ENCODE data around the gene STX16.

STX16 gene

GRCh38 chr20:58652606-58653294 is 1.7 kb downstream of the STX16 start:
- no peak for DNase-seq (ENCODE audit: low read depth in 2 of 2)

GRCh38 chr20:58654337-58654736 is 3.3 kb downstream of the STX16 start:
- DNase-seq (ENCODE audit: low read depth in 2 of 2) = no peak

- no peak for DNase-seq (ENCODE audit: low read depth in 2 of 2)
Observed at GRCh38 chr20:58655328-58656107, 4.4 kb downstream of the STX16 start.

- no peak for DNase-seq (ENCODE audit: low read depth in 2 of 2)
Observed at GRCh38 chr20:58656831-58657230, 5.7 kb downstream of the STX16 start.

GRCh38 chr20:58657262-58657661 is 6.2 kb downstream of the STX16 start:
- DNase-seq (ENCODE audit: low read depth in 2 of 2) = no peak

GRCh38 chr20:58657986-58658385 is 6.9 kb downstream of the STX16 start:
- DNase-seq (ENCODE audit: low read depth in 2 of 2) = no peak

GRCh38 chr20:58658760-58659159 is 7.7 kb downstream of the STX16 start:
- DNase-seq (ENCODE audit: low read depth in 2 of 2) = no peak

GRCh38 chr20:58659841-58660240 is 8.8 kb downstream of the STX16 start:
- DNase-seq (ENCODE audit: low read depth in 2 of 2) = no peak

- DNase-seq (ENCODE audit: low read depth in 2 of 2) = no peak
Observed at GRCh38 chr20:58660855-58661597, 9.9 kb downstream of the STX16 start.

GRCh38 chr20:58661598-58662473 is 10.8 kb downstream of the STX16 start:
- DNase-seq (ENCODE audit: low read depth in 2 of 2) = no peak

GRCh38 chr20:58664331-58664730 is 13.2 kb downstream of the STX16 start:
- no peak for DNase-seq (ENCODE audit: low read depth in 2 of 2)

- no peak for DNase-seq (ENCODE audit: low read depth in 2 of 2)
Observed at GRCh38 chr20:58664883-58665282, 13.8 kb downstream of the STX16 start.

- no peak for DNase-seq (ENCODE audit: low read depth in 2 of 2)
Observed at GRCh38 chr20:58665606-58666005, 14.5 kb downstream of the STX16 start.

- DNase-seq (ENCODE audit: low read depth in 2 of 2) = no peak
Observed at GRCh38 chr20:58666702-58667101, 15.6 kb downstream of the STX16 start.

GRCh38 chr20:58667975-58668374 is 16.9 kb downstream of the STX16 start:
- no peak for DNase-seq (ENCODE audit: low read depth in 2 of 2)

GRCh38 chr20:58668901-58669286 is 17.8 kb downstream of the STX16 start:
- no peak for DNase-seq (ENCODE audit: low read depth in 2 of 2)

GRCh38 chr20:58669287-58670006 is 18.4 kb downstream of the STX16 start:
- no peak for DNase-seq (ENCODE audit: low read depth in 2 of 2)

GRCh38 chr20:58670102-58670501 is 19.0 kb downstream of the STX16 start:
- DNase-seq (ENCODE audit: low read depth in 2 of 2) = no peak

GRCh38 chr20:58670659-58671058 is 19.6 kb downstream of the STX16 start:
- no peak for DNase-seq (ENCODE audit: low read depth in 2 of 2)

GRCh38 chr20:58673119-58673518 is 22.0 kb downstream of the STX16 start:
- no peak for DNase-seq (ENCODE audit: low read depth in 2 of 2)

GRCh38 chr20:58675146-58675584 is 24.1 kb downstream of the STX16 start:
- no peak for DNase-seq (ENCODE audit: low read depth in 2 of 2)
